HCT116 (cell line): ENCODE data around the gene TJP1. TPM values are rescaled to one million over a fixed set of nuclear protein-coding genes. Genes with fewer than 3 reads are reported as not detected.

Experiments
- ATAC-seq: fragments of 200-7000 bp; cut with Tn5 transposase; 2 replicates; pipeline ENCODE4 v1.9.1; 2020; ENCODE audit warnings: mild to moderate bottlenecking, moderate library complexity
- BruUV-seq: library from RNA; stranded (reverse); fragments of 400-500 nt; replicated peaks from 2 replicates; lab custom pipeline; 2021; lab: Mats Ljungman, UMichigan
- CTCF ChIA-PET: fragments of 300-600 bp; sonication (Branson Sonifier 250); formaldehyde crosslinking; loops from one replicate; lab custom pipeline; 2021; ENCODE audit warnings: antibody characterized with exemption; lab: Charles Lee
- POLR2A ChIA-PET: fragments of 300-600, 350-600 bp; sonication (Branson Sonifier 250); formaldehyde crosslinking; loops from one replicate; lab custom pipeline; 2021; ENCODE audit warnings: antibody characterized with exemption; lab: Charles Lee
- RAD21 ChIA-PET, 2 experiments: fragments of 300-600 bp; sonication (Branson Sonifier 250); formaldehyde crosslinking; loops; one replicate each; lab custom pipeline; 2023; ENCODE audit warnings: low total read pairs in 2 of 2; ENCODE audit not compliant: uncharacterized antibody in 2 of 2, unreplicated experiment in 2 of 2, low non-redundant PET in 1 of 2; lab: Charles Lee
- DNase-seq: peaks from one replicate; pipeline ENCODE4 v3.0.0-alpha.2; 2010; ENCODE audit warnings: low read depth, low spot score
- H2AFZ ChIP-seq: fragments of 200-600 bp; shearing (Covaris generic), sonication (generic); 2 replicates; pipeline ENCODE4 v1.6.1; 2017; ENCODE audit warnings: low read depth, mixed run types, mixed read lengths, antibody characterized with exemption, low read length; ENCODE audit not compliant: poor library complexity, severe bottlenecking
- H3K27ac ChIP-seq: 2 replicates; pipeline ENCODE4 v1.5.1; 2012; ENCODE audit warnings: low read depth, low read length
- H3K27me3 ChIP-seq: fragments of 200-600 bp; sonication (generic); 2 replicates; pipeline ENCODE4 v1.6.1; 2016; ENCODE audit warnings: mixed run types, low read length, mixed read lengths; ENCODE audit not compliant: insufficient read depth
- H3K36me3 ChIP-seq, 2 experiments: fragments of 200-500 bp in 1 of 2; fragments of 200-600 bp in 1 of 2; sonication (Bioruptor generic) in 1 of 2; sonication (generic) in 1 of 2; 2 replicates each; pipeline versions ENCODE4 v1.5.1 to v1.6.1; 2014 to 2016; ENCODE audit warnings: low read length in 2 of 2, inconsistent platforms in 1 of 2, mixed read lengths in 1 of 2, mixed run types in 1 of 2; ENCODE audit not compliant: insufficient read depth in 2 of 2, control insufficient read depth in 1 of 2
- H3K4me1 ChIP-seq, 2 experiments: fragments of 200-600 bp in 1 of 2; sonication (generic) in 1 of 2; 2 replicates each; pipeline versions ENCODE4 v1.5.1 to v1.6.1; 2012 to 2017; ENCODE audit warnings: low read length in 2 of 2, inconsistent platforms in 1 of 2, mild to moderate bottlenecking in 1 of 2, mixed read lengths in 1 of 2, mixed run types in 1 of 2, moderate library complexity in 1 of 2; ENCODE audit not compliant: insufficient read depth in 2 of 2, control insufficient read depth in 1 of 2
- H3K4me2 ChIP-seq: fragments of 200-600 bp; sonication (generic); 2 replicates; pipeline ENCODE4 v1.6.1; 2017; ENCODE audit warnings: mixed run types, low read length, mixed read lengths
- H3K4me3 ChIP-seq, 2 experiments: fragments of 200-600 bp in 1 of 2; sonication (generic) in 1 of 2; replicated peaks in 1 of 2; 2 replicates each; pipeline ENCODE4 v1.5.1; 2011 to 2016; ENCODE audit warnings: low read length in 2 of 2, control low read depth in 1 of 2, low read depth in 1 of 2, mild to moderate bottlenecking in 1 of 2, mixed read lengths in 1 of 2, mixed run types in 1 of 2
- H3K79me2 ChIP-seq: fragments of 200-600 bp; sonication (generic); 2 replicates; pipeline ENCODE4 v1.6.1; 2017; ENCODE audit warnings: mild to moderate bottlenecking, mixed run types, low read length, moderate library complexity, mixed read lengths; ENCODE audit not compliant: insufficient read depth
- H3K9ac ChIP-seq: fragments of 200-600 bp; sonication (generic); 2 replicates; pipeline ENCODE4 v1.6.1; 2016; ENCODE audit warnings: low read length, mixed read lengths
- H3K9me2 ChIP-seq: fragments of 200-600 bp; sonication (generic), shearing (Covaris generic); 2 replicates; pipeline ENCODE4 v1.6.1; 2017; ENCODE audit warnings: mixed run types, mild to moderate bottlenecking, moderate library complexity; ENCODE audit not compliant: insufficient read depth
- H3K9me3 ChIP-seq, 2 experiments: fragments of 200-500 bp in 1 of 2; fragments of 200-600 bp in 1 of 2; sonication (Bioruptor generic) in 1 of 2; sonication (generic) in 1 of 2; 2 replicates each; pipeline ENCODE4 v1.6.1; 2014 to 2017; ENCODE audit warnings: low read length in 2 of 2, mixed read lengths in 2 of 2, inconsistent platforms in 1 of 2, low read depth in 1 of 2, mild to moderate bottlenecking in 1 of 2, mixed run types in 1 of 2, moderate library complexity in 1 of 2; ENCODE audit not compliant: control insufficient read depth in 1 of 2, insufficient read depth in 1 of 2
- H4K20me1 ChIP-seq: fragments of 200-600 bp; sonication (generic), shearing (Covaris generic); 2 replicates; pipeline ENCODE4 v1.6.1; 2017; ENCODE audit warnings: mixed run types, mild to moderate bottlenecking, moderate library complexity; ENCODE audit not compliant: insufficient read depth
- CEBPB ChIP-seq: IDR thresholded peaks from 2 replicates; pipeline ENCODE4 v1.6.1; 2012; ENCODE audit warnings: low read depth
- ELF1 ChIP-seq: IDR thresholded peaks from 2 replicates; pipeline ENCODE4 v1.6.1; 2012; ENCODE audit warnings: low read depth, borderline replicate concordance
- EZH2 ChIP-seq: fragments of 200-600 bp; sonication (generic); IDR thresholded peaks from 2 replicates; pipeline ENCODE4 v1.6.1; 2017; ENCODE audit warnings: antibody characterized with exemption, mixed run types
- EZH2phosphoT487 ChIP-seq: fragments of 200-600 bp; IDR thresholded peaks from 2 replicates; pipeline ENCODE4 v1.6.1; 2018; ENCODE audit warnings: antibody characterized with exemption, borderline replicate concordance
- FOSL1 ChIP-seq: IDR thresholded peaks from 2 replicates; pipeline ENCODE4 v1.6.1; 2012; ENCODE audit warnings: low read depth
- JUND ChIP-seq: IDR thresholded peaks from 2 replicates; pipeline ENCODE4 v1.6.1; 2012
- POLR2AphosphoS5 ChIP-seq: IDR thresholded peaks from 2 replicates; pipeline ENCODE4 v1.6.1; 2011; ENCODE audit warnings: mild to moderate bottlenecking, low read depth, low read length, moderate library complexity
- RAD21 ChIP-seq: IDR thresholded peaks from 2 replicates; pipeline ENCODE4 v1.6.1; 2012; ENCODE audit warnings: low read depth, mild to moderate bottlenecking
- SRF ChIP-seq: IDR thresholded peaks from 2 replicates; pipeline ENCODE4 v1.6.1; 2012; ENCODE audit warnings: low read depth
- ZNF274 ChIP-seq: fragments of 200-500 bp; sonication (Bioruptor generic); IDR thresholded peaks from 2 replicates; pipeline ENCODE4 v1.6.1; 2014; ENCODE audit warnings: mild to moderate bottlenecking, low read depth, low read length, inconsistent platforms
- intact Hi-C: fragments of 100-400 bp; cut with micrococcal nuclease; formaldehyde crosslinking; loops from 2 replicates; pipeline ENCODE4 v1.10.0; 2022
- total RNA-seq: library from RNA; stranded (reverse); gene quantifications from one replicate; pipeline ENCODE4 v1.2.1, GENCODE V29; 2021; ENCODE audit not compliant: unreplicated experiment
- TF ChIP-seq, protein P1 (sequence below), 3 experiments: fragments of 200-600 bp in 1 of 3; sonication (generic) in 1 of 3; IDR thresholded peaks in 2 of 3; conservative IDR thresholded peaks in 1 of 3; 2 replicates each; pipeline ENCODE4 v1.5.1; 2012 to 2017; ENCODE audit warnings: low read depth in 2 of 3, low read length in 2 of 3, antibody characterized with exemption in 1 of 3, borderline replicate concordance in 1 of 3, control low read depth in 1 of 3, mild to moderate bottlenecking in 1 of 3, mixed read lengths in 1 of 3, mixed run types in 1 of 3, moderate library complexity in 1 of 3; ENCODE audit not compliant: insufficient read depth in 1 of 3
- TF ChIP-seq, protein P2 (sequence below): IDR thresholded peaks from 2 replicates; pipeline ENCODE4 v1.6.1; 2011; ENCODE audit warnings: mild to moderate bottlenecking, low read length, moderate library complexity; ENCODE audit not compliant: insufficient replicate concordance; ENCODE audit errors: extremely low read depth
- TF ChIP-seq, protein P3 (sequence below): IDR thresholded peaks from 2 replicates; pipeline ENCODE4 v1.6.1; 2012
- TF ChIP-seq, protein P4 (sequence below): IDR thresholded peaks from 2 replicates; pipeline ENCODE4 v1.6.1; 2012

TJP1 gene
- total RNA-seq, 1 experiment from 2014 or later = 83.6 TPM

DNA sequence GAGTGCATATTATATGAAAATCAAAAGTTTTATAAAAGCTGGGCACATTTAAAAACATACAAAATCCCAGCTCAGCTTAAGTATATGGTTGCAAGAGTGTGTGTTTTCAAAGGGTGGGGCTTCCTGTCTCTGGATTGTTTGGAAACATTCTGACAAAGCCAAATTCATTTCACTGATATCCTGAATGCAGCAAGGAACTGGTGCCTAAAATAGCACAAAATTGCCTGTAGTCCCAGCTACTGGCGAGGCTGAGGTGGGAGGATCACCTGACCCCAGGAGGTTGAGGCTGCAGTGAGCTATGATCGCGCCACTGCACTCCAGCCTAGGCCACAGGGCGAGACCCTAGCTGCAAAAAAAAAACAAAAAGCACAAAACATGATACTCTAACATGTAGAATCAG, 13.0 kb upstream of the TJP1 start:
- Histone ChIP-seq H3K79me2 (no peaks in the 10 kb centered on the region), H3K9me3 (no peaks in the 10 kb centered on the region), H3K9ac (no peak overlapping the region), H3K4me3 (no peak overlapping the region), H3K9me2 (no peaks in the 10 kb centered on the region), H3K27ac (no peak overlapping the region), H3K4me2 (no peak overlapping the region), H3K4me1 (no peaks in the 10 kb centered on the region; a peak in 1 of 4 replicates), H3K36me3 (no peaks in the 10 kb centered on the region), H3K27me3 (no peaks in the 10 kb centered on the region), H4K20me1 (no peaks in the 10 kb centered on the region), H2AFZ (no peak overlapping the region)
- ChIA-PET POLR2A (no interaction called here), CTCF (no interaction called here), RAD21 (no interaction called here)
- intact Hi-C loops = no loop called here
- TF ChIP-seq EZH2 = no peak
- TF ChIP-seq POLR2AphosphoS5 = no peak
- TF ChIP-seq, protein P1, sequence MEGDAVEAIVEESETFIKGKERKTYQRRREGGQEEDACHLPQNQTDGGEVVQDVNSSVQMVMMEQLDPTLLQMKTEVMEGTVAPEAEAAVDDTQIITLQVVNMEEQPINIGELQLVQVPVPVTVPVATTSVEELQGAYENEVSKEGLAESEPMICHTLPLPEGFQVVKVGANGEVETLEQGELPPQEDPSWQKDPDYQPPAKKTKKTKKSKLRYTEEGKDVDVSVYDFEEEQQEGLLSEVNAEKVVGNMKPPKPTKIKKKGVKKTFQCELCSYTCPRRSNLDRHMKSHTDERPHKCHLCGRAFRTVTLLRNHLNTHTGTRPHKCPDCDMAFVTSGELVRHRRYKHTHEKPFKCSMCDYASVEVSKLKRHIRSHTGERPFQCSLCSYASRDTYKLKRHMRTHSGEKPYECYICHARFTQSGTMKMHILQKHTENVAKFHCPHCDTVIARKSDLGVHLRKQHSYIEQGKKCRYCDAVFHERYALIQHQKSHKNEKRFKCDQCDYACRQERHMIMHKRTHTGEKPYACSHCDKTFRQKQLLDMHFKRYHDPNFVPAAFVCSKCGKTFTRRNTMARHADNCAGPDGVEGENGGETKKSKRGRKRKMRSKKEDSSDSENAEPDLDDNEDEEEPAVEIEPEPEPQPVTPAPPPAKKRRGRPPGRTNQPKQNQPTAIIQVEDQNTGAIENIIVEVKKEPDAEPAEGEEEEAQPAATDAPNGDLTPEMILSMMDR (IDR thresholded peaks at IDR 0.05 in 2 of 3, conservative IDR thresholded peaks at IDR 0.05 in 1 of 3; ENCODE audit: borderline replicate concordance in 1 of 3, insufficient read depth in 1 of 3, low read depth in 2 of 3, low read length in 2 of 3) = no peak
- TF ChIP-seq JUND = no peak
- TF ChIP-seq, protein P2, sequence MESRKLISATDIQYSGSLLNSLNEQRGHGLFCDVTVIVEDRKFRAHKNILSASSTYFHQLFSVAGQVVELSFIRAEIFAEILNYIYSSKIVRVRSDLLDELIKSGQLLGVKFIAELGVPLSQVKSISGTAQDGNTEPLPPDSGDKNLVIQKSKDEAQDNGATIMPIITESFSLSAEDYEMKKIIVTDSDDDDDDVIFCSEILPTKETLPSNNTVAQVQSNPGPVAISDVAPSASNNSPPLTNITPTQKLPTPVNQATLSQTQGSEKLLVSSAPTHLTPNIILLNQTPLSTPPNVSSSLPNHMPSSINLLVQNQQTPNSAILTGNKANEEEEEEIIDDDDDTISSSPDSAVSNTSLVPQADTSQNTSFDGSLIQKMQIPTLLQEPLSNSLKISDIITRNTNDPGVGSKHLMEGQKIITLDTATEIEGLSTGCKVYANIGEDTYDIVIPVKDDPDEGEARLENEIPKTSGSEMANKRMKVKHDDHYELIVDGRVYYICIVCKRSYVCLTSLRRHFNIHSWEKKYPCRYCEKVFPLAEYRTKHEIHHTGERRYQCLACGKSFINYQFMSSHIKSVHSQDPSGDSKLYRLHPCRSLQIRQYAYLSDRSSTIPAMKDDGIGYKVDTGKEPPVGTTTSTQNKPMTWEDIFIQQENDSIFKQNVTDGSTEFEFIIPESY = no peak
- TF ChIP-seq, protein P3, sequence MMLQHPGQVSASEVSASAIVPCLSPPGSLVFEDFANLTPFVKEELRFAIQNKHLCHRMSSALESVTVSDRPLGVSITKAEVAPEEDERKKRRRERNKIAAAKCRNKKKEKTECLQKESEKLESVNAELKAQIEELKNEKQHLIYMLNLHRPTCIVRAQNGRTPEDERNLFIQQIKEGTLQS = no peak
- TF ChIP-seq, protein P4, sequence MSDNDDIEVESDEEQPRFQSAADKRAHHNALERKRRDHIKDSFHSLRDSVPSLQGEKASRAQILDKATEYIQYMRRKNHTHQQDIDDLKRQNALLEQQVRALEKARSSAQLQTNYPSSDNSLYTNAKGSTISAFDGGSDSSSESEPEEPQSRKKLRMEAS = no peak
- no peak for TF ChIP-seq SRF
- no peak for TF ChIP-seq ZNF274
- no peak for TF ChIP-seq FOSL1
- TF ChIP-seq RAD21 = no peak
- TF ChIP-seq ELF1 = no peak
- TF ChIP-seq EZH2phosphoT487 = no peak
- TF ChIP-seq CEBPB = no peak
- no TSS peak for BruUV-seq
- no peak for DNase-seq
- ATAC-seq = no peak
